Measurements from ENCODE around the gene NXPE2.

GRCh38 chr11:114683007-114683406 is 4.7 kb downstream of the NXPE2 start:
- TF ChIP-seq CTCF (IDR thresholded peaks at IDR 0.05) (no peak), POLR2A (IDR thresholded peaks at IDR 0.05) (no peak), POLR2AphosphoS5 (IDR thresholded peaks at IDR 0.05) (no peak)

Data from breast epithelium (tissue), 3 donors.